ENCODE data around the gene TMPRSS6. TPM values are rescaled to one million over a fixed set of nuclear protein-coding genes. Genes with fewer than 3 reads are reported as not detected.

The TMPRSS6 gene
- total and polyA plus RNA-seq, 2 of the 13 experiments (the other 11 are each of a cell fraction or from before 2014, with no cell fraction given), result 4.2 to 4.8 TPM

- no peak for DNase-seq (ENCODE audit: low spot score)
- Histone ChIP-seq H3K9me3 (ENCODE audit: low read length) (no peaks in the 10 kb centered on the region), H2AFZ (ENCODE audit: low read length) (no peak overlapping the region), H3K4me1 (ENCODE audit: insufficient read depth, low read length) (peaks cover 50% of the 10 kb centered on the region), H3K27ac (ENCODE audit: extremely low read length, insufficient read depth, low read length) (no peak overlapping the region), H3K9ac (ENCODE audit: insufficient read depth, low read depth, low read length) (no peak overlapping the region), H3K79me2 (ENCODE audit: insufficient read depth, low read length) (no peaks in the 10 kb centered on the region), H3K4me2 (ENCODE audit: low read depth, low read length) (peak overlapping the region; percentile 76), H3K27me3 (ENCODE audit: control insufficient read depth in 1 of 2, insufficient read depth in 2 of 2, low read length in 2 of 2) (peaks cover 0 to 13% of the 10 kb centered on the region in 2 experiments; a peak in 2 of 5 replicates), H3K36me3 (replicated peaks in 1 of 2; ENCODE audit: control insufficient read depth in 1 of 2, insufficient read depth in 2 of 2, low read length in 2 of 2) (no peaks in the 10 kb centered on the region; a peak in 1 of 5 replicates), H3K4me3 (replicated peaks in 1 of 3; ENCODE audit: insufficient read depth in 1 of 3, low read depth in 2 of 3, low read length in 3 of 3) (peak overlapping the region in 2 of 3 experiments; percentile 54 to 71; a peak in 2 of 6 replicates), H4K20me1 (ENCODE audit: insufficient read depth, low read length) (no peaks in the 10 kb centered on the region)
- ChIA-PET POLR2A (interaction anchor here (0.7 to 3.4 kb wide), 4 partner anchors 8 to 35 kb away, joined by 3 to 18 read pairs (median 9); partner anchors contain the start of genes MPST and TST), CTCF (ENCODE audit: low intra/inter-chr PET ratio, low total read pairs) (no interaction called here)
- in situ Hi-C loops (cut with HindIII; ENCODE audit: extremely low pct_ligation_motif_present, low pct_unique_long_range_greater_than_20kb), result no loop called here
- intact Hi-C loops (cut with micrococcal nuclease; ENCODE audit: unreplicated experiment), result no loop called here
- BruUV-seq (replicated peaks), result no TSS peak
- no peak for ATAC-seq
- 93% methylated on average over 24 of the region's 25 CpGs for WGBS (ENCODE audit: low lambda C conversion rate)
- FAIRE-seq, result no peak
- TF ChIP-seq ZFP82 (CRISPR knock-in tag; IDR thresholded peaks at IDR 0.05; ENCODE audit: borderline replicate concordance) (no peak), CENPT (CRISPR knock-in tag; IDR thresholded peaks at IDR 0.05; ENCODE audit: low read depth) (no peak), TBP (CRISPR knock-in tag; IDR thresholded peaks at IDR 0.05) (no peak), CSRNP1 (CRISPR knock-in tag; IDR thresholded peaks at IDR 0.05) (no peak), PPARG (CRISPR knock-in tag; conservative IDR thresholded peaks at IDR 0.05) (no peak), EED (CRISPR knock-in tag; IDR thresholded peaks at IDR 0.05) (no peak), ZNF704 (CRISPR knock-in tag; IDR thresholded peaks at IDR 0.05; ENCODE audit: borderline replicate concordance) (no peak), FLYWCH1 (CRISPR knock-in tag; IDR thresholded peaks at IDR 0.05) (no peak), ISL2 (CRISPR knock-in tag; IDR thresholded peaks at IDR 0.05) (no peak), ZNF329 (CRISPR knock-in tag; IDR thresholded peaks at IDR 0.05; ENCODE audit: low read depth) (no peak), REXO4 (CRISPR knock-in tag; IDR thresholded peaks at IDR 0.05; ENCODE audit: borderline replicate concordance) (no peak), NR2C2 (CRISPR knock-in tag; IDR thresholded peaks at IDR 0.05; ENCODE audit: borderline replicate concordance) (no peak), NFE2L2 (IDR thresholded peaks at IDR 0.05; ENCODE audit: low read length) (no peak), CBX1 (IDR thresholded peaks at IDR 0.05; ENCODE audit: low read depth) (no peak), ZNF275 (CRISPR knock-in tag; IDR thresholded peaks at IDR 0.05; ENCODE audit: borderline replicate concordance) (no peak), ZSCAN22 (CRISPR knock-in tag; IDR thresholded peaks at IDR 0.05) (no peak)
- TF ChIP-seq, protein P1, sequence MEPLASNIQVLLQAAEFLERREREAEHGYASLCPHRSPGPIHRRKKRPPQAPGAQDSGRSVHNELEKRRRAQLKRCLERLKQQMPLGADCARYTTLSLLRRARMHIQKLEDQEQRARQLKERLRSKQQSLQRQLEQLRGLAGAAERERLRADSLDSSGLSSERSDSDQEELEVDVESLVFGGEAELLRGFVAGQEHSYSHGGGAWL (CRISPR knock-in tag; IDR thresholded peaks at IDR 0.05), result no peak
- TF ChIP-seq, protein P2, sequence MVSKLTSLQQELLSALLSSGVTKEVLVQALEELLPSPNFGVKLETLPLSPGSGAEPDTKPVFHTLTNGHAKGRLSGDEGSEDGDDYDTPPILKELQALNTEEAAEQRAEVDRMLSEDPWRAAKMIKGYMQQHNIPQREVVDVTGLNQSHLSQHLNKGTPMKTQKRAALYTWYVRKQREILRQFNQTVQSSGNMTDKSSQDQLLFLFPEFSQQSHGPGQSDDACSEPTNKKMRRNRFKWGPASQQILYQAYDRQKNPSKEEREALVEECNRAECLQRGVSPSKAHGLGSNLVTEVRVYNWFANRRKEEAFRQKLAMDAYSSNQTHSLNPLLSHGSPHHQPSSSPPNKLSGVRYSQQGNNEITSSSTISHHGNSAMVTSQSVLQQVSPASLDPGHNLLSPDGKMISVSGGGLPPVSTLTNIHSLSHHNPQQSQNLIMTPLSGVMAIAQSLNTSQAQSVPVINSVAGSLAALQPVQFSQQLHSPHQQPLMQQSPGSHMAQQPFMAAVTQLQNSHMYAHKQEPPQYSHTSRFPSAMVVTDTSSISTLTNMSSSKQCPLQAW (CRISPR knock-in tag; IDR thresholded peaks at IDR 0.05), result no peak
Observed at GRCh38 chr22:37052386-37053309, 56.9 kb downstream of the TMPRSS6 start.
